CD8-positive, alpha-beta memory T cell (primary cell): ENCODE measurements around the gene SEMA3D. TPM values are rescaled to one million over a fixed set of nuclear protein-coding genes. Genes with fewer than 3 reads are reported as not detected.

Experiments used
- CTCF ChIA-PET: fragments of 350-600 bp; sonication (Branson Sonifier 250); formaldehyde crosslinking; loops from one replicate; lab custom pipeline; 2021; ENCODE audit warnings: antibody characterized with exemption; lab: Charles Lee
- POLR2A ChIA-PET: fragments of 350-600 bp; sonication (Branson Sonifier 250); formaldehyde crosslinking; loops from one replicate; lab custom pipeline; 2021; ENCODE audit warnings: antibody characterized with exemption; lab: Charles Lee
- DNase-seq, 5 donors: peaks; one replicate each; pipeline versions ENCODE4 v3.0.0 to v3.0.0-alpha.2; 2020 to 2022; ENCODE audit warnings: mixed read lengths in 1 of 5
- H3K27ac ChIP-seq: one replicate; pipeline ENCODE4 v1.7.0; 2013; ENCODE audit warnings: low read depth, mild to moderate bottlenecking, low read length, moderate library complexity
- H3K27me3 ChIP-seq: 2 replicates; pipeline ENCODE4 v1.7.0; 2013; ENCODE audit warnings: low read length, mild to moderate bottlenecking; ENCODE audit not compliant: insufficient read depth, poor library complexity, severe bottlenecking
- H3K36me3 ChIP-seq: 2 replicates; pipeline ENCODE4 v1.7.0; 2013; ENCODE audit warnings: mild to moderate bottlenecking, low read length, moderate library complexity; ENCODE audit not compliant: insufficient read depth
- H3K4me1 ChIP-seq: 2 replicates; pipeline ENCODE4 v1.7.0; 2013; ENCODE audit warnings: mild to moderate bottlenecking, low read length, moderate library complexity; ENCODE audit not compliant: insufficient read depth
- H3K4me3 ChIP-seq: 2 replicates; pipeline ENCODE4 v1.7.0; 2013; ENCODE audit warnings: mild to moderate bottlenecking, low read length
- H3K9me3 ChIP-seq: 2 replicates; pipeline ENCODE4 v1.7.0; 2013; ENCODE audit warnings: mild to moderate bottlenecking, low read length
- H3K27ac Mint-ChIP-seq, 8 donors: one replicate each; pipeline ENCODE4 v1.8.0; 2020 to 2021; ENCODE audit warnings: mixed read lengths in 8 of 8, mild to moderate bottlenecking in 6 of 8, inconsistent platforms in 3 of 8, moderate library complexity in 3 of 8
- H3K27me3 Mint-ChIP-seq, 2 donors: one replicate each; pipeline ENCODE4 v1.8.0; 2020 to 2021; ENCODE audit warnings: mixed read lengths in 2 of 2, mild to moderate bottlenecking in 1 of 2, moderate library complexity in 1 of 2
- H3K36me3 Mint-ChIP-seq, 3 donors: one replicate each; pipeline ENCODE4 v1.8.0; 2020 to 2021; ENCODE audit warnings: mixed read lengths in 3 of 3, inconsistent platforms in 1 of 3, mild to moderate bottlenecking in 1 of 3
- H3K4me1 Mint-ChIP-seq, 3 donors: one replicate each; pipeline ENCODE4 v1.8.0; 2020 to 2021; ENCODE audit warnings: mixed read lengths in 3 of 3, inconsistent platforms in 1 of 3, mild to moderate bottlenecking in 1 of 3
- H3K4me3 Mint-ChIP-seq, 7 donors: one replicate each; pipeline ENCODE4 v1.8.0; 2020 to 2021; ENCODE audit warnings: mixed read lengths in 7 of 7, mild to moderate bottlenecking in 6 of 7, moderate library complexity in 4 of 7, inconsistent platforms in 2 of 7
- H3K9me3 Mint-ChIP-seq, 5 donors: one replicate each; pipeline ENCODE4 v1.8.0; 2020 to 2022; ENCODE audit warnings: mixed read lengths in 5 of 5, mild to moderate bottlenecking in 3 of 5, moderate library complexity in 2 of 5, inconsistent platforms in 1 of 5
- polyA plus RNA-seq: library from polyadenylated mRNA; unstranded; fragments of 300-500 nt; fragmentation: Illumina TruSeq; gene quantifications from one replicate; pipeline ENCODE4 v1.2.3, GENCODE V29; 2021
- total RNA-seq, 2 experiments: library from RNA; stranded (reverse); gene quantifications; one replicate each; pipeline ENCODE4 v1.2.3, GENCODE V29; 2021

SEMA3D gene
- total and polyA plus RNA-seq, 3 experiments from 2014 or later = not detected

- peaks cover 2 to 17% (median 5%) of the 10 kb centered on the region in 5 donors for H3K9me3 Mint-ChIP-seq
- no peak overlapping the region for H3K27ac Mint-ChIP-seq
- no peak overlapping the region for H3K4me3 ChIP-seq
- no peaks in the 10 kb centered on the region for H3K36me3 ChIP-seq
- no peaks in the 10 kb centered on the region for H3K36me3 Mint-ChIP-seq
- no peaks in the 10 kb centered on the region for H3K9me3 ChIP-seq
- no peaks in the 10 kb centered on the region for H3K4me1 Mint-ChIP-seq
- H3K27me3 Mint-ChIP-seq = no peaks in the 10 kb centered on the region
- no peak overlapping the region for H3K4me3 Mint-ChIP-seq
- ChIA-PET CTCF (no interaction called here), POLR2A (no interaction called here)
- no peaks in the 10 kb centered on the region for H3K4me1 ChIP-seq
- no peaks in the 10 kb centered on the region for H3K27me3 ChIP-seq
- no peak for DNase-seq
- H3K27ac ChIP-seq = no peak overlapping the region
Observed at GRCh38 chr7:85052894-85053293, 134.0 kb downstream of the SEMA3D start.

DNA sequence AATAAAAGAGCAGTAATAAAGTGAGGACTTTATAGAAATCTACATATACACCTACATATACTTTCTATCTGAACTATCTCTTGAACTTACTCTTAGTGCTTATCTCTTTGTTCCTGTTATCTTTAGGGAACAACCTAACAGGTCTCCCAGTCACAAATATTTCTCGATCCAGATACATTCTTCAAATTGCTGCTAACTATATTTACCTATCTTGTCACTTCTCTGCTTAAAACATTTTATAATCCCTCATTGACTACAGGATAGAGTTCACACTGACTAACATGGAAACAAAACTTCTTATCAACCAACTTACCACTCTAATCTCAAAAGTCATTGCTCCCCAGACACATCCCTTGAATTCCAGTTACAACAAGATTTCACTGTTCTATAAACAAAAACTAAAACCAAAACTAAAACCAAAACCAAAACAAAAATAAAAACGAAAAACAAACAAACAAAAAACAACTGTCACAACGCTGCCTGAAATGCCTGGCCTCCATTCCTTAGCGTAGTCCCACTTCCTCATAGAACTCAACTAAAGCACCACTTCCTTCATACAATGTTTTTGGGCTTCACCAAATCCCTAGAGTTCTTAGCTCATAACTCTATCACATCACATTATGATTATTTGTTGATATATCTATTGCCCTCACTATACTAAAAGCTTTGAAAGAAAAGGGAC is 134.7 kb downstream of the SEMA3D start:
- no peak overlapping the region for H3K27ac Mint-ChIP-seq
- H3K27me3 ChIP-seq = no peaks in the 10 kb centered on the region
- POLR2A ChIA-PET = no interaction called here
- no peaks in the 10 kb centered on the region for H3K4me1 ChIP-seq
- H3K4me3 Mint-ChIP-seq = no peak overlapping the region
- no peaks in the 10 kb centered on the region for H3K36me3 Mint-ChIP-seq
- peaks cover 2 to 19% (median 5%) of the 10 kb centered on the region in 5 donors for H3K9me3 Mint-ChIP-seq
- no peaks in the 10 kb centered on the region for H3K36me3 ChIP-seq
- no peaks in the 10 kb centered on the region for H3K27me3 Mint-ChIP-seq
- no peak for DNase-seq
- H3K27ac ChIP-seq = no peak overlapping the region
- no peaks in the 10 kb centered on the region for H3K4me1 Mint-ChIP-seq
- no peak overlapping the region for H3K4me3 ChIP-seq
- no peaks in the 10 kb centered on the region for H3K9me3 ChIP-seq
- CTCF ChIA-PET = no interaction called here

DNA sequence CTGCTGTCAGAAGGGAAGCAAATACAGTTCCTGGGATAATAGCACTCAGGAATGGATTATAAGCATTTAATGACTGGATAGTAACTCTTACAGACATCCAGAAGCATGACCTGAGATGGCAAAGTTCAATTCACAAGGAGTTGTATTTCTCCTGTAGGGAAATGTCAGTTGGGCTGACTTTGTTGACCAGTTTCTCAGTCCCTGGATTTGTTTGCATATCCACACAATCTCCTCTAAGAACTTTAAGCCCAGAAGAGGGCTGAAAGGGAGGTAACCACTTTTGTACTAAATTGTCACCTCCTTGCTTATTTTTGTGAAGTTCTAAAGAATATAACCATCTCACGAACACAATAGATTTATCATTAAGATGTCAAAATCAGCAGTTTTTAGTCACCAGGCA is 140.3 kb downstream of the SEMA3D start:
- Histone ChIP-seq H3K27ac (no peak overlapping the region), H3K27me3 (no peaks in the 10 kb centered on the region), H3K4me3 (no peak overlapping the region), H3K4me1 (no peaks in the 10 kb centered on the region), H3K9me3 (no peaks in the 10 kb centered on the region), H3K36me3 (no peaks in the 10 kb centered on the region)
- ChIA-PET CTCF (no interaction called here), POLR2A (no interaction called here)
- no peak for DNase-seq
- H3K9me3 Mint-ChIP-seq = peaks cover 0 to 8% (median 0%) of the 10 kb centered on the region in 5 donors
- no peaks in the 10 kb centered on the region for H3K27me3 Mint-ChIP-seq
- no peaks in the 10 kb centered on the region for H3K36me3 Mint-ChIP-seq
- no peak overlapping the region for H3K27ac Mint-ChIP-seq
- no peak overlapping the region for H3K4me3 Mint-ChIP-seq
- no peaks in the 10 kb centered on the region for H3K4me1 Mint-ChIP-seq

DNA sequence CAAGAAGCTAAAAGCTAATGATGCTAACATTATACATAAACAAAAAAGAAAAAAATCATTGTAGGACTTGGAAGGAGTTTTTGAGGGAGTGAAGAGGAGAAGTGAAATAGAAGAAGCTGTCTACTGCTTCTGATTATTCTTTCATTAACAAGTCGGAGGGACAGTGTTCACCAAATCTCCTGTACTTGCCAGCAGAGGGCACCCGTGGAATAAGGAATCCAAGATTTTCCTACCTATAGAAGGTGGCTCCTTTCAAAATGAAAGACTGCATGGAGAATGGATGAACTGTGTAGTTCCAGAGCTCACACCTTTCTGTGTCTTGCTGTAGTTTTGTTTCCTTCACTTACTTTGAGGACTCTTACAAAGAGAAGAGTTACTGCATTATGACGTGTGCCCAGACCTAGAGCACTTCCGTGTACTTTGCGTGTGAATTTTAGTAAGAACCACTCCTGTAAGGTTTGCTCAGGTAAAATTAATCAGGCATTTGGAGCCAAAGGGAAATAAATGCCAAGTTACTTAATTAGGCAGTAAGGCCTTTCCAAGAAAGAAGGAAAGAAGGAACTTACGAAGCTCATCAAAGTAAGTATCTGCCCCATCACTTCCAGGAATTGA is 145.1 kb downstream of the SEMA3D start:
- Histone ChIP-seq H3K36me3 (no peaks in the 10 kb centered on the region), H3K4me3 (no peak overlapping the region), H3K9me3 (no peaks in the 10 kb centered on the region), H3K27ac (no peak overlapping the region), H3K4me1 (no peaks in the 10 kb centered on the region), H3K27me3 (no peaks in the 10 kb centered on the region)
- Mint-ChIP-seq H3K4me1 (no peaks in the 10 kb centered on the region), H3K4me3 (no peak overlapping the region), H3K36me3 (no peaks in the 10 kb centered on the region), H3K27ac (no peak overlapping the region), H3K27me3 (no peaks in the 10 kb centered on the region), H3K9me3 (peaks cover 0 to 6% (median 2%) of the 10 kb centered on the region in 5 donors)
- CTCF ChIA-PET = no interaction called here
- POLR2A ChIA-PET = no interaction called here
- no peak for DNase-seq

- POLR2A ChIA-PET = no interaction called here
- Histone ChIP-seq H3K4me1 (no peaks in the 10 kb centered on the region), H3K9me3 (no peaks in the 10 kb centered on the region), H3K27ac (no peak overlapping the region), H3K4me3 (no peak overlapping the region), H3K27me3 (no peaks in the 10 kb centered on the region), H3K36me3 (no peaks in the 10 kb centered on the region)
- Mint-ChIP-seq H3K4me3 (no peak overlapping the region), H3K27me3 (no peaks in the 10 kb centered on the region), H3K4me1 (no peaks in the 10 kb centered on the region), H3K36me3 (no peaks in the 10 kb centered on the region), H3K27ac (no peak overlapping the region), H3K9me3 (peaks cover 0 to 6% (median 2%) of the 10 kb centered on the region in 5 donors)
- CTCF ChIA-PET = no interaction called here
- DNase-seq = no peak
Observed at GRCh38 chr7:85039196-85039923, 147.5 kb downstream of the SEMA3D start.

GRCh38 chr7:85038466-85038865 is 148.4 kb downstream of the SEMA3D start:
- H3K4me3 Mint-ChIP-seq = no peak overlapping the region
- H3K9me3 ChIP-seq = no peaks in the 10 kb centered on the region
- H3K36me3 ChIP-seq = no peaks in the 10 kb centered on the region
- no peaks in the 10 kb centered on the region for H3K4me1 Mint-ChIP-seq
- H3K9me3 Mint-ChIP-seq = peaks cover 0 to 4% (median 2%) of the 10 kb centered on the region in 5 donors
- H3K4me3 ChIP-seq = no peak overlapping the region
- no peak overlapping the region for H3K27ac ChIP-seq
- no peaks in the 10 kb centered on the region for H3K4me1 ChIP-seq
- ChIA-PET CTCF (no interaction called here), POLR2A (no interaction called here)
- H3K36me3 Mint-ChIP-seq = no peaks in the 10 kb centered on the region
- H3K27me3 Mint-ChIP-seq = no peaks in the 10 kb centered on the region
- H3K27me3 ChIP-seq = no peaks in the 10 kb centered on the region
- no peak overlapping the region for H3K27ac Mint-ChIP-seq
- DNase-seq = no peak

- Mint-ChIP-seq H3K36me3 (no peaks in the 10 kb centered on the region), H3K9me3 (peaks cover 0 to 4% (median 3%) of the 10 kb centered on the region in 5 donors), H3K27ac (no peak overlapping the region), H3K4me1 (no peaks in the 10 kb centered on the region), H3K4me3 (no peak overlapping the region), H3K27me3 (no peaks in the 10 kb centered on the region)
- Histone ChIP-seq H3K4me1 (no peaks in the 10 kb centered on the region), H3K9me3 (no peaks in the 10 kb centered on the region), H3K36me3 (no peaks in the 10 kb centered on the region), H3K27ac (no peak overlapping the region), H3K27me3 (no peaks in the 10 kb centered on the region), H3K4me3 (no peak overlapping the region)
- POLR2A ChIA-PET = no interaction called here
- CTCF ChIA-PET = no interaction called here
- no peak for DNase-seq
Observed at GRCh38 chr7:85033263-85033662, 153.6 kb downstream of the SEMA3D start.

- H3K27ac Mint-ChIP-seq = no peak overlapping the region
- DNase-seq = no peak
- no peaks in the 10 kb centered on the region for H3K36me3 Mint-ChIP-seq
- peaks cover 0 to 9% (median 3%) of the 10 kb centered on the region in 5 donors for H3K9me3 Mint-ChIP-seq
- no peaks in the 10 kb centered on the region for H3K27me3 Mint-ChIP-seq
- Histone ChIP-seq H3K27me3 (no peaks in the 10 kb centered on the region), H3K4me1 (no peaks in the 10 kb centered on the region), H3K4me3 (no peak overlapping the region), H3K27ac (no peak overlapping the region), H3K36me3 (no peaks in the 10 kb centered on the region), H3K9me3 (no peaks in the 10 kb centered on the region)
- no peaks in the 10 kb centered on the region for H3K4me1 Mint-ChIP-seq
- H3K4me3 Mint-ChIP-seq = no peak overlapping the region
- ChIA-PET POLR2A (no interaction called here), CTCF (no interaction called here)
Observed at GRCh38 chr7:85031475-85031874, 155.4 kb downstream of the SEMA3D start.
